Body of pancreas (tissue), 4 donors: ENCODE results near the gene PTH1R.

Experiments
- POLR2A ChIP-seq, 3 donors: fragments of 450-650 bp; IDR thresholded peaks; one replicate each; pipeline ENCODE4 v1.6.1; 2016; ENCODE audit warnings: antibody characterized with exemption in 3 of 3, mild to moderate bottlenecking in 2 of 3
- TF ChIP-seq, protein P1 (sequence below), 7 experiments: fragments of 450-650 bp in 4 of 7; fragments of 200-600 bp in 3 of 7; sonication (generic) in 3 of 7; IDR thresholded peaks; one replicate each; pipeline ENCODE4 v1.5.1; 2016 to 2019; ENCODE audit warnings: antibody characterized with exemption in 7 of 7

DNA sequence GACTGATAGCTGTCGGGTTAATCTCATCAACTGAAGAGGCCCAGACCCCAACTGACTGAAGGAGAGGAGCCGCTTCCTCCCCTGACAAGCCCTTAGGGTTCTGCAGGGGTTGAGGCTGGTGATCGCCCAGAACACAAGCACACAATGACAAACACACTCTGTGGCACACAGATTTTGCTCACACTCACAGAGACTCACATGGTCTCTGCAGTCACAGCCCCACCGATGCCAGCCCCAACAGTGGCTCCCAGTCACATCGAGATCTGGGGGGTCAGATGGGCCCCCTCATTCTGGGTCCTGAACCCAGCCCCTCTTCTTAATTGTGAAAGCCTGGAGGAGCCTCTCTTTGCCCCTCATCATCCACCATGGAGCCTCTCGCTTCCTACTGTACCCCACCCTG, 16.7 kb downstream of the PTH1R start:
- no peak for TF ChIP-seq POLR2A (IDR thresholded peaks at IDR 0.05)
- TF ChIP-seq, protein P1, sequence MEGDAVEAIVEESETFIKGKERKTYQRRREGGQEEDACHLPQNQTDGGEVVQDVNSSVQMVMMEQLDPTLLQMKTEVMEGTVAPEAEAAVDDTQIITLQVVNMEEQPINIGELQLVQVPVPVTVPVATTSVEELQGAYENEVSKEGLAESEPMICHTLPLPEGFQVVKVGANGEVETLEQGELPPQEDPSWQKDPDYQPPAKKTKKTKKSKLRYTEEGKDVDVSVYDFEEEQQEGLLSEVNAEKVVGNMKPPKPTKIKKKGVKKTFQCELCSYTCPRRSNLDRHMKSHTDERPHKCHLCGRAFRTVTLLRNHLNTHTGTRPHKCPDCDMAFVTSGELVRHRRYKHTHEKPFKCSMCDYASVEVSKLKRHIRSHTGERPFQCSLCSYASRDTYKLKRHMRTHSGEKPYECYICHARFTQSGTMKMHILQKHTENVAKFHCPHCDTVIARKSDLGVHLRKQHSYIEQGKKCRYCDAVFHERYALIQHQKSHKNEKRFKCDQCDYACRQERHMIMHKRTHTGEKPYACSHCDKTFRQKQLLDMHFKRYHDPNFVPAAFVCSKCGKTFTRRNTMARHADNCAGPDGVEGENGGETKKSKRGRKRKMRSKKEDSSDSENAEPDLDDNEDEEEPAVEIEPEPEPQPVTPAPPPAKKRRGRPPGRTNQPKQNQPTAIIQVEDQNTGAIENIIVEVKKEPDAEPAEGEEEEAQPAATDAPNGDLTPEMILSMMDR (IDR thresholded peaks at IDR 0.05): no peak
